ENCODE results near the gene SLC47A2.
"Not testable (repeated sequence)": the region's sequence is repeated elsewhere in the genome, so short reads cannot be mapped to it uniquely, and the experiment has no call there.

DNA sequence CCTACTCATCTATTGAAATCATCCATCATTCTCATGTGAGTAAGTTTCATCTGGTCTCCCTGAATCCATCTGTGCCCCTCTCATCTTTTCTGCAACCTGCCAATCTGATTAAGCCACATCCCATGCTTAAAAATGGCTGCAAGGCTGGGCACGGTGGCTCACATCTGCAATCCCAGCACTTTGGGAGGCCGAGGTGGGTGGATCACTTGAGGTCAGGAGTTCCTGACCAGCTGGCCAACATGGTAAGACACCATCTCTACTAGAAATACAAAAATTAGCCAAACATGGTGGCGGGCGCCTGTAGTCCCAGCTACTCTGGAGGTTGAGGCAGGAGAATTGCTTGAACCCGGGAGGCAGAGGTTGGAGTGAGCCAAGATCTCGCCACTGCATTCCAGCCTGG is 47.6 kb upstream of the SLC47A2 start:
- TF ChIP-seq, protein P1, sequence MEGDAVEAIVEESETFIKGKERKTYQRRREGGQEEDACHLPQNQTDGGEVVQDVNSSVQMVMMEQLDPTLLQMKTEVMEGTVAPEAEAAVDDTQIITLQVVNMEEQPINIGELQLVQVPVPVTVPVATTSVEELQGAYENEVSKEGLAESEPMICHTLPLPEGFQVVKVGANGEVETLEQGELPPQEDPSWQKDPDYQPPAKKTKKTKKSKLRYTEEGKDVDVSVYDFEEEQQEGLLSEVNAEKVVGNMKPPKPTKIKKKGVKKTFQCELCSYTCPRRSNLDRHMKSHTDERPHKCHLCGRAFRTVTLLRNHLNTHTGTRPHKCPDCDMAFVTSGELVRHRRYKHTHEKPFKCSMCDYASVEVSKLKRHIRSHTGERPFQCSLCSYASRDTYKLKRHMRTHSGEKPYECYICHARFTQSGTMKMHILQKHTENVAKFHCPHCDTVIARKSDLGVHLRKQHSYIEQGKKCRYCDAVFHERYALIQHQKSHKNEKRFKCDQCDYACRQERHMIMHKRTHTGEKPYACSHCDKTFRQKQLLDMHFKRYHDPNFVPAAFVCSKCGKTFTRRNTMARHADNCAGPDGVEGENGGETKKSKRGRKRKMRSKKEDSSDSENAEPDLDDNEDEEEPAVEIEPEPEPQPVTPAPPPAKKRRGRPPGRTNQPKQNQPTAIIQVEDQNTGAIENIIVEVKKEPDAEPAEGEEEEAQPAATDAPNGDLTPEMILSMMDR (conservative IDR thresholded peaks at IDR 0.05; ENCODE audit: low read depth in 2 of 2): not testable (repeated sequence)
- TF ChIP-seq EZH2 (IDR thresholded peaks at IDR 0.05; ENCODE audit: low read depth, unreplicated experiment); EZH2phosphoT487 (IDR thresholded peaks at IDR 0.05; ENCODE audit: unreplicated experiment); POLR2AphosphoS5 (IDR thresholded peaks at IDR 0.05; ENCODE audit: low read depth); CREB1 (CRISPR knock-in tag; IDR thresholded peaks at IDR 0.05; ENCODE audit: low read depth); NANOG (IDR thresholded peaks at IDR 0.05; ENCODE audit: borderline replicate concordance); ZNF114 (CRISPR knock-in tag; IDR thresholded peaks at IDR 0.05); STAT1 (IDR thresholded peaks at IDR 0.05; ENCODE audit: unreplicated experiment); JUNB (IDR thresholded peaks at IDR 0.05; ENCODE audit: unreplicated experiment); ZNF331 (CRISPR knock-in tag; IDR thresholded peaks at IDR 0.05; ENCODE audit: low read depth); ZNF462 (CRISPR knock-in tag; IDR thresholded peaks at IDR 0.05): not testable (repeated sequence)
- TF ChIP-seq, protein P2, sequence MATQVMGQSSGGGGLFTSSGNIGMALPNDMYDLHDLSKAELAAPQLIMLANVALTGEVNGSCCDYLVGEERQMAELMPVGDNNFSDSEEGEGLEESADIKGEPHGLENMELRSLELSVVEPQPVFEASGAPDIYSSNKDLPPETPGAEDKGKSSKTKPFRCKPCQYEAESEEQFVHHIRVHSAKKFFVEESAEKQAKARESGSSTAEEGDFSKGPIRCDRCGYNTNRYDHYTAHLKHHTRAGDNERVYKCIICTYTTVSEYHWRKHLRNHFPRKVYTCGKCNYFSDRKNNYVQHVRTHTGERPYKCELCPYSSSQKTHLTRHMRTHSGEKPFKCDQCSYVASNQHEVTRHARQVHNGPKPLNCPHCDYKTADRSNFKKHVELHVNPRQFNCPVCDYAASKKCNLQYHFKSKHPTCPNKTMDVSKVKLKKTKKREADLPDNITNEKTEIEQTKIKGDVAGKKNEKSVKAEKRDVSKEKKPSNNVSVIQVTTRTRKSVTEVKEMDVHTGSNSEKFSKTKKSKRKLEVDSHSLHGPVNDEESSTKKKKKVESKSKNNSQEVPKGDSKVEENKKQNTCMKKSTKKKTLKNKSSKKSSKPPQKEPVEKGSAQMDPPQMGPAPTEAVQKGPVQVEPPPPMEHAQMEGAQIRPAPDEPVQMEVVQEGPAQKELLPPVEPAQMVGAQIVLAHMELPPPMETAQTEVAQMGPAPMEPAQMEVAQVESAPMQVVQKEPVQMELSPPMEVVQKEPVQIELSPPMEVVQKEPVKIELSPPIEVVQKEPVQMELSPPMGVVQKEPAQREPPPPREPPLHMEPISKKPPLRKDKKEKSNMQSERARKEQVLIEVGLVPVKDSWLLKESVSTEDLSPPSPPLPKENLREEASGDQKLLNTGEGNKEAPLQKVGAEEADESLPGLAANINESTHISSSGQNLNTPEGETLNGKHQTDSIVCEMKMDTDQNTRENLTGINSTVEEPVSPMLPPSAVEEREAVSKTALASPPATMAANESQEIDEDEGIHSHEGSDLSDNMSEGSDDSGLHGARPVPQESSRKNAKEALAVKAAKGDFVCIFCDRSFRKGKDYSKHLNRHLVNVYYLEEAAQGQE (IDR thresholded peaks at IDR 0.05; ENCODE audit: unreplicated experiment): not testable (repeated sequence)
- TF ChIP-seq, protein P3, sequence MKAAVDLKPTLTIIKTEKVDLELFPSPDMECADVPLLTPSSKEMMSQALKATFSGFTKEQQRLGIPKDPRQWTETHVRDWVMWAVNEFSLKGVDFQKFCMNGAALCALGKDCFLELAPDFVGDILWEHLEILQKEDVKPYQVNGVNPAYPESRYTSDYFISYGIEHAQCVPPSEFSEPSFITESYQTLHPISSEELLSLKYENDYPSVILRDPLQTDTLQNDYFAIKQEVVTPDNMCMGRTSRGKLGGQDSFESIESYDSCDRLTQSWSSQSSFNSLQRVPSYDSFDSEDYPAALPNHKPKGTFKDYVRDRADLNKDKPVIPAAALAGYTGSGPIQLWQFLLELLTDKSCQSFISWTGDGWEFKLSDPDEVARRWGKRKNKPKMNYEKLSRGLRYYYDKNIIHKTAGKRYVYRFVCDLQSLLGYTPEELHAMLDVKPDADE (IDR thresholded peaks at IDR 0.05): not testable (repeated sequence)
